GM19351 (cell line): ENCODE results near the gene BCL2L1.
A peak's percentile ranks its signal among the peaks of the same experiment; 100 is the strongest.

ENCODE experiments used
- ATAC-seq: cut with Tn5 transposase; IDR thresholded peaks from one replicate; pipeline ENCODE4 v1.9.1; 2021; ENCODE audit warnings: mild to moderate bottlenecking, moderate library complexity; ENCODE audit not compliant: unreplicated experiment

The BCL2L1 gene

GRCh38 chr20:31710423-31711108 lies 12.1 kb downstream of the BCL2L1 start:
- ATAC-seq, result no peak

DNA sequence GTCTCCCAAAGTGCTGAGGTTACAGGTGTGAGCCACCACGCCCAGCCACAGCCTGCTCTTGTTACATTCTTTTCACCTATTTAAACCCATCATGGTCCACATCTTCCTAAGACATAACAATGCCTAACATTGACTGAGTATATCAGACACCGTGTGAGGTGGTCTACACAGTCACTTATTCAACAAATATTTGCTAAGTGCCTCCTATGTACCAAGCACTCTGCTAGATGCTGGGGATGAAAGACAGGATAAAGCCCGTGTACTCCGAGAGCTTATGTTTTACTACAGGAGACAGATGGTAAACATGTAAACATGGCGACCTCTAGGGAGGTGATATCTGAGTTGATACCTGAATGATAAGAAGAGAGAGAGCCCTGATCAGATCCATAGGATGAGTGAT lies 12.7 kb downstream of the BCL2L1 start:
- ATAC-seq, result no peak

- ATAC-seq, result no peak
Observed at GRCh38 chr20:31708736-31709534, 13.7 kb downstream of the BCL2L1 start.

- ATAC-seq, result no peak
Observed at GRCh38 chr20:31707994-31708735, 14.5 kb downstream of the BCL2L1 start.

- ATAC-seq, result no peak
Observed at GRCh38 chr20:31707258-31707615, 15.4 kb downstream of the BCL2L1 start.

DNA sequence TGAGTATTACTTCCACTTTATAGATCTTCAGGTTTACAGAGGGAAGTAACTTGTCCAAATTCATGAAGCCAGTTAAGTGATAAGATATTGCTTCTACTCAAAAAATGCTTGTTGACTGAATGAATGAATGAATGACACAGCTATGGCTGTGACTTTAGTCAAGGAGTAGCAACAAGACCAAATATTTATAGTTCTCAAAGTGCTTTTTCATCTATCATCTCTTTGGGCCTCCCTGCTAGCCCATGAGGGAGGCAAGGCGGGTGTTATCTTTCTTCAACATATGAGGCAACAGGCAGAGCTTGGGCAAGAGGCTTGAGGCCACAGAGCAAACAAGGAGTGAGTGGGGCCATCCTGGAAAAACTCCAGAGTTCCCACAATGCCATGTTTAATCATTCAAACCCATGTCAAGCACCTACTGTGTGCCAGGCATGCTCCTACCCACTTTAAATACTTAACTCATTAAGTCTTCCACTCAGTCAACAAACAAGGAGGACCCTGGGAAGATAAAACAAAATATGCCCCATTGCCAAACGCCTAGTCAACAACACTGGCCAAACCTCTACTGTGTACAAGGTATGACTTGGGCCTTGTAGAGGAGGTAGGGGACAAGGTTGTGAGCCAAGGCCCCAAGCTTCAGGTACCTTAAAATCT lies 15.9 kb downstream of the BCL2L1 start:
- no peak for ATAC-seq

DNA sequence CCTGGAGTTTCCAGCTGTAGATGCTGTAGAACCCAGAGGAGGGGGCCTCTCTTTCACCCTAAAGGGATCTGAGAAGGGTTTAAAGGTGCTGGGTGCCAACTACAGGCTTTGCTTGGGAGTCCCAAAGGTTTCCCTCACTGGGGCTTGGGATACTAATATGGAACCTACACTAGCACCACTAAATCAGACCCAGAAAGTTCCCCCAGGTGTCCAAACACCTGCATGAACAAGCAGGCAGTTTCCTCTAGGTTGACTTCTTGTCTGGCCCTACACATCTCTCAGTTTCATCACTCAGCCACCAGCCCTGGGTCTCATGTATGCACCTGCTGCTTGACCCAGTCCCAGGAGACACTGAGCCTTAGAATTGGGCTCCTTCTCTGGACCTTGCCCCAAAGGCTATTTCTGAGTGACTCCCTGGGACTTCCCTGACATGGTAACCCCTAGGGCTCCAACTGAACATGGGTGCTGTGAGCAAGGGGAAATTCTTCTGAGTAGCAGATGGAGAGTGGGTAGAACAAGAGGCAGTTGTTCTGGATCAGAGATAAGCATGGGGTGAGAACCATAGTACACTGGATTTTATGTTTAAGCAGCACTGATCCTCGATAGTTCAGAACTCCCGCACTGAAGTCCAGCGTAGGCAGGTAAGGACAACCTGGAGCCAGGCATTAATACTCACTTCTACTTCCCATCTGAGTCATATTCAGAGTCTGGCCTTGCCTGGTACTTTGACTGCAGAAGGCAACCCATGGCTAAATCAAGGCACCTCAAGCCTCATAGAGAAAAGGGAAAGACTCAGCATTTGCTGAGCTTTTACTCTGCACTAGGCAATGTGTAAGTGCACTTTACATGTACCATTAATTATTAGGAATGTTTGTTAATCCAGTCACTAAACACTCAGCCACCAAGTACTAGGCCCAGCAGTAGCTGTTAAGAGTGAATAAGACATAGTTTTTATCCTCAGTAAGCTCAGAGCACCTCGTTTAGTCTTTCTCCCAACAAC lies 16.8 kb downstream of the BCL2L1 start:
- peak; percentile 83 for ATAC-seq

- ATAC-seq, result no peak
Observed at GRCh38 chr20:31705191-31705590, 17.5 kb downstream of the BCL2L1 start.

GRCh38 chr20:31704225-31705119 lies 18.2 kb downstream of the BCL2L1 start:
- no peak for ATAC-seq

GRCh38 chr20:31701591-31701990 lies 21.1 kb downstream of the BCL2L1 start:
- ATAC-seq, result no peak

DNA sequence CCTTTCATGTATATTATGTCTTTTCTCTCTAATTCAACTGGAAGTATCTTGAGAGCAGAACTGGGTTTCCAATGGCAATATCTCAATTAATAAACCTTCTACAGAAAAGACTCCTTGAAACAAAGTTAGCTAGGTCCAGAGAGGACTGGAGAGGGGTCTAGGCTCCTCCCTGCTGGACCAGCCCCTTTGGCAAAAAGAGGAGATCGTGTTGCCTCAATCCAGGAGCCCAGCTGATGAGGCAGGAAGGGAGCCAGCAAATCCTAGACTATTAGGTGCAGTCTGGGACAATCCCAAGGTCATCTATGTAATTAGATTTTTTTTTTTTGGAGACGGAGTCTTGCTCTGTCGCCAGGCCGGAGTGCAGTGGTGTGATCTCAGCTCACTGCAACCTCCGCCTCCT lies 21.9 kb downstream of the BCL2L1 start:
- no peak for ATAC-seq

- no peak for ATAC-seq
Observed at GRCh38 chr20:31699801-31700728, 22.6 kb downstream of the BCL2L1 start.

GRCh38 chr20:31698803-31699718 lies 23.6 kb downstream of the BCL2L1 start:
- peak; percentile 97 for ATAC-seq

- no peak for ATAC-seq
Observed at GRCh38 chr20:31698243-31698802, 24.3 kb downstream of the BCL2L1 start.

GRCh38 chr20:31695849-31696804 lies 26.5 kb downstream of the BCL2L1 start:
- no peak for ATAC-seq
